GM12878 (cell line): ENCODE results near the gene ATL2. TPM values are rescaled to one million over a fixed set of nuclear protein-coding genes. Genes with fewer than 3 reads are reported as not detected.

Source experiments
- ATAC-seq: fragments of 200-7000 bp; cut with Tn5 transposase; 3 replicates; pipeline ENCODE4 v1.9.1; 2020; ENCODE audit warnings: mild to moderate bottlenecking, moderate library complexity
- BruUV-seq: library from RNA; stranded (reverse); fragments of 400-500 nt; replicated peaks from 2 replicates; lab custom pipeline; 2021; lab: Mats Ljungman, UMichigan
- CTCF ChIA-PET: fragments of 300-600 bp; sonication (Branson Sonifier 250); formaldehyde crosslinking; extraction: SDS; loops from one replicate; lab custom pipeline; 2021; ENCODE audit warnings: inconsistent platforms; lab: Yijun Ruan, JAX
- POLR2A ChIA-PET: fragments of 350-600 bp; formaldehyde crosslinking; extraction: SDS; loops from one replicate; lab custom pipeline; 2021; ENCODE audit warnings: inconsistent platforms; lab: Charles Lee
- RAD21 ChIA-PET: fragments of 300-600 bp; sonication (Branson Sonifier 250); formaldehyde crosslinking; loops from one replicate; lab custom pipeline; 2023; ENCODE audit warnings: antibody characterized with exemption; ENCODE audit not compliant: unreplicated experiment; lab: Charles Lee
- SMC1A ChIA-PET: fragments of 300-600 bp; sonication (Branson Sonifier 250); formaldehyde crosslinking; loops from one replicate; lab custom pipeline; 2023; ENCODE audit not compliant: unreplicated experiment, uncharacterized antibody; lab: Charles Lee
- DNase-seq: peaks from one replicate; pipeline ENCODE4 v3.0.0-alpha.2; 2011; ENCODE audit warnings: low read depth, low spot score
- FAIRE-seq: peaks from 3 replicates; lab custom pipeline; 2011; peaks lifted over from hg19 to GRCh38; lab: Jason Lieb, UNC
- H2AFZ ChIP-seq: 2 replicates; pipeline ENCODE4 v1.6.0; 2011; ENCODE audit warnings: low read depth, low read length, control low read depth; ENCODE audit not compliant: control insufficient read depth
- H3K27ac ChIP-seq: 2 replicates; pipeline ENCODE4 v1.5.1; 2011; ENCODE audit warnings: control low read depth; ENCODE audit not compliant: control insufficient read depth, insufficient read depth
- H3K27me3 ChIP-seq, 2 experiments: replicated peaks in 1 of 2; 2 replicates each; pipeline versions ENCODE4 v1.6.0 to v1.6.1; 2011; ENCODE audit warnings: low read length in 1 of 2; ENCODE audit not compliant: control insufficient read depth in 2 of 2, insufficient read depth in 2 of 2
- H3K36me3 ChIP-seq, 2 experiments: 2 replicates each; pipeline ENCODE4 v1.5.1; 2011; ENCODE audit warnings: low read length in 1 of 2; ENCODE audit not compliant: control insufficient read depth in 2 of 2, insufficient read depth in 2 of 2
- H3K4me1 ChIP-seq: 2 replicates; pipeline ENCODE4 v1.6.1; 2011; ENCODE audit warnings: mild to moderate bottlenecking, low read length, moderate library complexity, mixed read lengths; ENCODE audit not compliant: control insufficient read depth, insufficient read depth
- H3K4me2 ChIP-seq: 2 replicates; pipeline ENCODE4 v1.6.0; 2011; ENCODE audit warnings: control low read depth; ENCODE audit not compliant: control insufficient read depth, insufficient read depth
- H3K4me3 ChIP-seq: fragments of 200-600 bp; sonication (generic); 2 replicates; pipeline ENCODE4 v1.5.1; 2016
- H3K79me2 ChIP-seq: 2 replicates; pipeline ENCODE4 v1.6.0; 2011; ENCODE audit warnings: low read length; ENCODE audit not compliant: control insufficient read depth, insufficient read depth
- H3K9ac ChIP-seq: 2 replicates; pipeline ENCODE4 v1.8.0; 2011; ENCODE audit warnings: low read length, control low read depth, mixed read lengths; ENCODE audit not compliant: control insufficient read depth, insufficient read depth
- H3K9me3 ChIP-seq: replicated peaks from 3 replicates; pipeline ENCODE4 v1.5.1; 2011; ENCODE audit warnings: mild to moderate bottlenecking, low read length; ENCODE audit not compliant: control insufficient read depth, insufficient read depth
- H4K20me1 ChIP-seq: 2 replicates; pipeline ENCODE4 v1.6.0; 2011; ENCODE audit not compliant: control insufficient read depth, insufficient read depth
- BRCA1 ChIP-seq: IDR thresholded peaks from 2 replicates; pipeline ENCODE4 v1.6.1; 2011; ENCODE audit warnings: low read depth, low read length, improper control_type of control experiment
- IRF5 ChIP-seq: fragments of 450-650 bp; IDR thresholded peaks from 2 replicates; pipeline ENCODE4 v1.6.1; 2017; ENCODE audit warnings: borderline replicate concordance
- NFYA ChIP-seq: IDR thresholded peaks from 2 replicates; pipeline ENCODE4 v1.6.1; 2011; ENCODE audit warnings: low read depth, mild to moderate bottlenecking, low read length, improper control_type of control experiment, borderline replicate concordance
- PKNOX1 ChIP-seq: fragments of 450-650 bp; IDR thresholded peaks from 2 replicates; pipeline ENCODE4 v1.6.1; 2016; ENCODE audit warnings: mild to moderate bottlenecking
- USF2 ChIP-seq: IDR thresholded peaks from 2 replicates; pipeline ENCODE4 v1.6.1; 2011; ENCODE audit warnings: low read depth, low read length, improper control_type of control experiment, borderline replicate concordance
- WGBS: methylation state at CpG from one replicate; pipeline ENCODE4 v1.1.6; 2016; ENCODE audit warnings: low lambda C conversion rate; ENCODE audit not compliant: insufficient replicate concordance, insufficient coverage; ENCODE audit errors: missing lambda C conversion rate; 5-methylcytosine and 5-hydroxymethylcytosine counted together
- in situ Hi-C: fragments of 300-500 bp; cut with MboI; formaldehyde crosslinking; loops from 9 replicates; pipeline ENCODE4 v1.14.3; 2018; ENCODE audit warnings: mixed read lengths
- intact Hi-C: fragments of 100-400 bp; cut with micrococcal nuclease; formaldehyde crosslinking; loops from one replicate; pipeline ENCODE4 v1.14.2; 2022; ENCODE audit not compliant: unreplicated experiment
- polyA plus RNA-seq, 11 experiments: library from polyadenylated mRNA; depleted of rRNA in 4 of 11; unstranded in 6 of 11; stranded (reverse) in 5 of 11; fragments of >200 nt; fragmentation: Nextera tagmentation in 4 of 11; fragmentation: Illumina TruSeq in 1 of 11; extraction: Ambion mirVana in 4 of 11; extraction: Trizol in 1 of 11; gene quantifications; 1 replicate in 1 of 11; 2 replicates in 10 of 11; pipeline versions ENCODE4 v1.2.1 to v1.2.3, GENCODE V29; 2011 to 2016; ENCODE audit warnings: inconsistent platforms in 2 of 11, missing spikeins in 2 of 11, low read depth in 1 of 11
- total RNA-seq, 4 experiments: library from RNA; depleted of rRNA in 3 of 4; stranded (reverse); fragments of >200 nt in 3 of 4; fragmentation: Illumina TruSeq in 1 of 4; extraction: Trizol in 1 of 4; gene quantifications; 2 replicates each; pipeline versions ENCODE4 v1.2.1 to v1.2.3, GENCODE V29; 2013 to 2021

ATL2 gene
- total and polyA plus RNA-seq, 10 of the 15 experiments (the other 5 are each of a cell fraction or from before 2014, with no cell fraction given): 8.6 to 51.5 (median 41.8) TPM

GRCh38 chr2:38370664-38371063 is 6.4 kb downstream of the ATL2 start:
- DNase-seq: no peak
- no TSS peak for BruUV-seq
- POLR2A ChIA-PET: interaction anchor here (0.5 kb wide), 1 partner anchor 128 kb away, joined by 4 read pairs; no protein-coding TSS in a partner anchor
- RAD21 ChIA-PET: interaction anchor here (0.9 kb wide), 1 partner anchor 96 kb away, joined by 3 read pairs; no protein-coding TSS in a partner anchor
- CTCF ChIA-PET: interaction anchor here (0.6 kb wide), 1 partner anchor 178 kb away, joined by 3 read pairs; no protein-coding TSS in a partner anchor
- Histone ChIP-seq H3K27me3 (no peaks in the 10 kb centered on the region), H2AFZ (no peak overlapping the region), H4K20me1 (no peaks in the 10 kb centered on the region), H3K4me1 (no peaks in the 10 kb centered on the region; the same call in 1 of the 2 replicates), H3K9ac (no peak overlapping the region), H3K79me2 (peaks cover 85% of the 10 kb centered on the region), H3K4me3 (no peak overlapping the region), H3K27ac (no peak overlapping the region), H3K36me3 (no peaks in the 10 kb centered on the region), H3K4me2 (no peak overlapping the region), H3K9me3 (no peaks in the 10 kb centered on the region)
- ATAC-seq: no peak; the same call in none of the 3 replicates
- intact Hi-C loops: loop anchor here (10.0 kb wide), 1 partner anchor 374 kb away; no protein-coding TSS in a partner anchor
- in situ Hi-C loops: no loop called here
- SMC1A ChIA-PET: no interaction called here
- no peak for FAIRE-seq
- TF ChIP-seq NFYA (no peak), PKNOX1 (peak; percentile 33; the same call in 1 of the 2 replicates), IRF5 (no peak), USF2 (no peak), BRCA1 (no peak)
- 91% methylated on average over 5 of the region's 5 CpGs for WGBS
